ENCODE measurements around the gene VANGL1. TPM values are rescaled to one million over a fixed set of nuclear protein-coding genes. Genes with fewer than 3 reads are reported as not detected.

Gene VANGL1
- total RNA-seq, 1 donor from 2014 or later, result 5.2 TPM

- intact Hi-C loops (cut with DNase I), result no loop called here
- ATAC-seq (ENCODE audit: poor library complexity) (no peak), DNase-seq (no peak)
These were observed 76.4 kb downstream of the VANGL1 start for GRCh38 chr1:115718011-115718754.

- ATAC-seq (ENCODE audit: poor library complexity), result peak; percentile 19
- DNase-seq, result no peak
- intact Hi-C loops (cut with DNase I), result no loop called here
These were observed 77.5 kb downstream of the VANGL1 start for GRCh38 chr1:115719285-115719684.

GRCh38 chr1:115722221-115722620 lies 80.5 kb downstream of the VANGL1 start:
- no peak for ATAC-seq (ENCODE audit: poor library complexity)
- DNase-seq, result no peak
- intact Hi-C loops (cut with DNase I), result no loop called here

GRCh38 chr1:115723756-115724155 lies 82.0 kb downstream of the VANGL1 start:
- DNase-seq (no peak), ATAC-seq (ENCODE audit: poor library complexity) (no peak)
- intact Hi-C loops (cut with DNase I), result no loop called here

GRCh38 chr1:115725600-115725999 lies 83.8 kb downstream of the VANGL1 start:
- DNase-seq (no peak), ATAC-seq (ENCODE audit: poor library complexity) (no peak)
- intact Hi-C loops (cut with DNase I), result loop anchor here (5.0 kb wide), 1 partner anchor 42 kb away; the partner anchor contains the start of gene CASQ2

GRCh38 chr1:115726161-115726560 lies 84.4 kb downstream of the VANGL1 start:
- DNase-seq (no peak), ATAC-seq (ENCODE audit: poor library complexity) (no peak)
- intact Hi-C loops (cut with DNase I), result loop anchor here (5.0 kb wide), 1 partner anchor 41 kb away; the partner anchor contains the start of gene CASQ2

- DNase-seq, result no peak
- ATAC-seq (ENCODE audit: poor library complexity), result no peak
- intact Hi-C loops (cut with DNase I), result loop anchor here (5.0 kb wide), 1 partner anchor 41 kb away; the partner anchor contains the start of gene CASQ2
These were observed 84.8 kb downstream of the VANGL1 start for GRCh38 chr1:115726570-115726969.

- DNase-seq (peak; percentile 82), ATAC-seq (ENCODE audit: poor library complexity) (peak; percentile 87)
- intact Hi-C loops (cut with DNase I), result loop anchor here (5.0 kb wide), 1 partner anchor 40 kb away; the partner anchor contains the start of gene CASQ2
These were observed 86.0 kb downstream of the VANGL1 start for GRCh38 chr1:115727706-115728249.

- intact Hi-C loops (cut with DNase I), result loop anchor here (5.0 kb wide), 1 partner anchor 39 kb away; the partner anchor contains the start of gene CASQ2
- ATAC-seq (ENCODE audit: poor library complexity) (no peak), DNase-seq (no peak)
These were observed 86.6 kb downstream of the VANGL1 start for GRCh38 chr1:115728341-115728740.

GRCh38 chr1:115729756-115730155 lies 88.0 kb downstream of the VANGL1 start:
- intact Hi-C loops (cut with DNase I), result loop anchor here (5.0 kb wide), 1 partner anchor 38 kb away; the partner anchor contains the start of gene CASQ2
- no peak for ATAC-seq (ENCODE audit: poor library complexity)
- DNase-seq, result no peak

- no peak for ATAC-seq (ENCODE audit: poor library complexity)
- DNase-seq, result no peak
- intact Hi-C loops (cut with DNase I), result no loop called here
These were observed 90.5 kb downstream of the VANGL1 start for GRCh38 chr1:115732316-115732715.

GRCh38 chr1:115740811-115741210 lies 99.0 kb downstream of the VANGL1 start:
- DNase-seq (no peak), ATAC-seq (ENCODE audit: poor library complexity) (no peak)
- intact Hi-C loops (cut with DNase I), result no loop called here

- DNase-seq (no peak), ATAC-seq (ENCODE audit: poor library complexity) (no peak)
- intact Hi-C loops (cut with DNase I), result no loop called here
These were observed 103.0 kb downstream of the VANGL1 start for GRCh38 chr1:115744646-115745275.

GRCh38 chr1:115746021-115746690 lies 104.4 kb downstream of the VANGL1 start:
- DNase-seq (no peak), ATAC-seq (ENCODE audit: poor library complexity) (no peak)
- intact Hi-C loops (cut with DNase I), result no loop called here

Other genes with a start within 250 kb of the VANGL1 start
- gene CASQ2, start 126.7 kb downstream of the VANGL1 start, total RNA-seq, result 804 TPM
- not detected for gene NHLH2, start 199.2 kb downstream of the VANGL1 start, total RNA-seq